Smooth muscle cell (in vitro differentiated cells): ENCODE measurements around the gene FSTL4. TPM values are rescaled to one million over a fixed set of nuclear protein-coding genes. Genes with fewer than 3 reads are reported as not detected.

ENCODE experiments used
- DNase-seq: peaks from one replicate; lab custom pipeline; 2025; ENCODE audit not compliant: unreplicated experiment; lab: John Stamatoyannopoulos, UW
- H2AFZ ChIP-seq: fragments of 200-600 bp; sonication (generic); 2 replicates; pipeline ENCODE4 v1.6.0; 2016; ENCODE audit warnings: antibody characterized with exemption, low read depth, mild to moderate bottlenecking
- H3F3A ChIP-seq: fragments of 200-600 bp; sonication (generic); 2 replicates; pipeline ENCODE4 v1.6.0; 2017; ENCODE audit warnings: antibody characterized with exemption, low read depth
- H3K27ac ChIP-seq: fragments of 200-600 bp; sonication (generic); 2 replicates; pipeline ENCODE4 v1.5.1; 2016; ENCODE audit warnings: low read depth, mild to moderate bottlenecking
- H3K27me3 ChIP-seq: fragments of 200-600 bp; sonication (generic); 2 replicates; pipeline ENCODE4 v1.6.1; 2016; ENCODE audit warnings: low read depth, mild to moderate bottlenecking
- H3K36me3 ChIP-seq: fragments of 200-600 bp; sonication (generic); 2 replicates; pipeline ENCODE4 v1.5.1; 2016; ENCODE audit warnings: low read depth
- H3K4me1 ChIP-seq: fragments of 200-600 bp; sonication (generic); 2 replicates; pipeline ENCODE4 v1.5.1; 2016; ENCODE audit warnings: low read depth
- H3K4me2 ChIP-seq: fragments of 200-600 bp; sonication (generic); 2 replicates; pipeline ENCODE4 v1.6.0; 2016; ENCODE audit warnings: mild to moderate bottlenecking
- H3K4me3 ChIP-seq: fragments of 200-600 bp; sonication (generic); 2 replicates; pipeline ENCODE4 v1.5.1; 2016; ENCODE audit warnings: mild to moderate bottlenecking
- H3K79me2 ChIP-seq: fragments of 200-600 bp; sonication (generic); 2 replicates; pipeline ENCODE4 v1.6.0; 2016; ENCODE audit warnings: low read depth, mild to moderate bottlenecking
- H3K9ac ChIP-seq: fragments of 200-600 bp; sonication (generic); 2 replicates; pipeline ENCODE4 v1.6.0; 2016; ENCODE audit warnings: low read depth
- H3K9me3 ChIP-seq: fragments of 200-600 bp; sonication (generic); replicated peaks from 2 replicates; pipeline ENCODE4 v1.5.1; 2016; ENCODE audit warnings: low read depth
- H4K20me1 ChIP-seq: fragments of 200-600 bp; sonication (generic); 2 replicates; pipeline ENCODE4 v1.6.0; 2016; ENCODE audit warnings: low read depth
- CTCF ChIP-seq: fragments of 200-600 bp; sonication (generic); IDR thresholded peaks from 2 replicates; pipeline ENCODE4 v1.5.1; 2017; ENCODE audit warnings: borderline replicate concordance, mild to moderate bottlenecking, antibody characterized with exemption; ENCODE audit not compliant: insufficient read depth, poor library complexity, severe bottlenecking
- WGBS: methylation state at CpG from one replicate; pipeline ENCODE4 v1.1.7; 2016; ENCODE audit warnings: low lambda C conversion rate; 5-methylcytosine and 5-hydroxymethylcytosine counted together
- polyA plus RNA-seq: library from polyadenylated mRNA; unstranded; fragments of >200 nt; fragmentation: Nextera tagmentation; extraction: Ambion mirVana; gene quantifications from 2 replicates; pipeline ENCODE4 v1.2.1, GENCODE V29; 2016
- total RNA-seq: library from RNA; depleted of rRNA; stranded (reverse); fragments of >200 nt; gene quantifications from 2 replicates; pipeline ENCODE4 v1.2.3, GENCODE V29; 2014

The FSTL4 gene
- total and polyA plus RNA-seq, 2 experiments from 2014 or later = 0.49 TPM; not detected in 1

GRCh38 chr5:133267601-133268000 lies 344.7 kb downstream of the FSTL4 start:
- H4K20me1 ChIP-seq = no peaks in the 10 kb centered on the region
- no peaks in the 10 kb centered on the region for H3K27me3 ChIP-seq
- H3K9ac ChIP-seq = no peak overlapping the region
- H3K4me2 ChIP-seq = no peak overlapping the region
- H3K79me2 ChIP-seq = no peaks in the 10 kb centered on the region
- H3K27ac ChIP-seq = no peak overlapping the region
- 83% methylated on average over 1 of the region's 1 CpG for WGBS
- peaks cover 4% of the 10 kb centered on the region for H3K4me1 ChIP-seq
- no peaks in the 10 kb centered on the region for H3K9me3 ChIP-seq
- H2AFZ ChIP-seq = no peak overlapping the region
- DNase-seq = no peak
- no peaks in the 10 kb centered on the region for H3F3A ChIP-seq
- no peak overlapping the region for H3K4me3 ChIP-seq
- no peak for TF ChIP-seq CTCF
- H3K36me3 ChIP-seq = no peaks in the 10 kb centered on the region

- Histone ChIP-seq H3K27ac (no peak overlapping the region), H3K4me1 (peaks cover 4% of the 10 kb centered on the region), H4K20me1 (no peaks in the 10 kb centered on the region), H3K79me2 (no peaks in the 10 kb centered on the region), H3K4me3 (no peak overlapping the region), H3F3A (no peaks in the 10 kb centered on the region), H3K9me3 (no peaks in the 10 kb centered on the region), H3K27me3 (no peaks in the 10 kb centered on the region), H3K4me2 (no peak overlapping the region), H3K9ac (no peak overlapping the region), H2AFZ (no peak overlapping the region), H3K36me3 (no peaks in the 10 kb centered on the region)
- no peak for TF ChIP-seq CTCF
- DNase-seq = no peak
- WGBS = 90% methylated on average over 4 of the region's 4 CpGs
Measured at GRCh38 chr5:133266966-133267365, 345.4 kb downstream of the FSTL4 start.

- Histone ChIP-seq H2AFZ (no peak overlapping the region), H3F3A (no peaks in the 10 kb centered on the region), H4K20me1 (no peaks in the 10 kb centered on the region), H3K27me3 (no peaks in the 10 kb centered on the region), H3K4me2 (no peak overlapping the region), H3K4me3 (no peak overlapping the region), H3K9me3 (no peaks in the 10 kb centered on the region), H3K79me2 (no peaks in the 10 kb centered on the region), H3K27ac (no peak overlapping the region), H3K36me3 (no peaks in the 10 kb centered on the region), H3K9ac (no peak overlapping the region), H3K4me1 (peaks cover 4% of the 10 kb centered on the region)
- no peak for DNase-seq
- no peak for TF ChIP-seq CTCF
- 88% methylated on average over 2 of the region's 2 CpGs for WGBS
Measured at GRCh38 chr5:133266527-133266878, 345.8 kb downstream of the FSTL4 start.

GRCh38 chr5:133265720-133266526 lies 346.4 kb downstream of the FSTL4 start:
- Histone ChIP-seq H3K4me2 (no peak overlapping the region), H3K27me3 (no peaks in the 10 kb centered on the region), H3K9ac (no peak overlapping the region), H3F3A (no peaks in the 10 kb centered on the region), H3K9me3 (no peaks in the 10 kb centered on the region), H4K20me1 (no peaks in the 10 kb centered on the region), H3K4me1 (no peaks in the 10 kb centered on the region), H3K4me3 (no peak overlapping the region), H2AFZ (no peak overlapping the region), H3K79me2 (no peaks in the 10 kb centered on the region), H3K36me3 (no peaks in the 10 kb centered on the region), H3K27ac (no peak overlapping the region)
- no peak for TF ChIP-seq CTCF
- WGBS = 79% methylated on average over 18 of the region's 18 CpGs
- DNase-seq = no peak
